22Rv1 (cell line): ENCODE measurements around the gene ZNF22.
A peak's percentile ranks its signal among the peaks of the same experiment; 100 is the strongest.
"Not testable (repeated sequence)": the region's sequence is repeated elsewhere in the genome, so short reads cannot be mapped to it uniquely, and the experiment has no call there.

ENCODE experiments used
- H3K27ac ChIP-seq: fragments of 450-650 bp; 2 replicates; pipeline ENCODE4 v1.5.1; 2017
- ZFX ChIP-seq: fragments of 450-650 bp; IDR thresholded peaks from 2 replicates; pipeline ENCODE4 v1.6.1; 2017; ENCODE audit warnings: antibody characterized with exemption, borderline replicate concordance
- TF ChIP-seq, protein P1 (sequence below): fragments of 450-650 bp; IDR thresholded peaks from 2 replicates; pipeline ENCODE4 v1.5.1; 2017; ENCODE audit warnings: mild to moderate bottlenecking

Gene ZNF22

DNA sequence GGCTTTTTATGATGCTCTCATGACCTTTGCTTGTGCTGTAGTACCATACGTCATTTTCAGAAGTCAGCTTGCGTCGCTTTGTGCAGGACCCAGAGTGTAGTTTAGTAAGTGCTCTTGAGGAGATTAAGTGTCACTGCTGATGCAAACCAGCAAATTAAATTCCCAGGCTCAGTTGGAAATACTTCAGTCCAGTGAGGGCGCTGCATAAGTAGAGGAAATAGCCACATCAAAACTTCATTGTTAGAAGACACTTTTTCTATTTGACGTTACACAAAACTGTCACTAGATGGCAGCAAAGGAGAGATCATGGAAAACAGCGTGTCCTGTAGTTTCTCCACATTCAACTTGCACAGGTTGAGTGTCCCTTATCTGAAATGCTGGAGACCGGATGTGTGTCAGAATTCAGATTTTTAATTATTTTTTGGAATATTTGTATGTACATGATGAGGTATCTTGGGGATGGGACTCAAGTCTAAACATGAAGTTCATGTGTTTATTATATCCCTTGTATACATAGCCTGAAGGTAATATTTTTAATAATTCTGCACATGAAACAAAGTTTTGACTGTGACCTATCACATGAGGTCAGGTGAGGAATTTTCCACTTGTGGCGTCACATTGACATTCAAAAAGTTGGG, 7.9 kb downstream of the ZNF22 start:
- H3K27ac ChIP-seq: no peak overlapping the region
- TF ChIP-seq ZFX: no peak
- TF ChIP-seq, protein P1, sequence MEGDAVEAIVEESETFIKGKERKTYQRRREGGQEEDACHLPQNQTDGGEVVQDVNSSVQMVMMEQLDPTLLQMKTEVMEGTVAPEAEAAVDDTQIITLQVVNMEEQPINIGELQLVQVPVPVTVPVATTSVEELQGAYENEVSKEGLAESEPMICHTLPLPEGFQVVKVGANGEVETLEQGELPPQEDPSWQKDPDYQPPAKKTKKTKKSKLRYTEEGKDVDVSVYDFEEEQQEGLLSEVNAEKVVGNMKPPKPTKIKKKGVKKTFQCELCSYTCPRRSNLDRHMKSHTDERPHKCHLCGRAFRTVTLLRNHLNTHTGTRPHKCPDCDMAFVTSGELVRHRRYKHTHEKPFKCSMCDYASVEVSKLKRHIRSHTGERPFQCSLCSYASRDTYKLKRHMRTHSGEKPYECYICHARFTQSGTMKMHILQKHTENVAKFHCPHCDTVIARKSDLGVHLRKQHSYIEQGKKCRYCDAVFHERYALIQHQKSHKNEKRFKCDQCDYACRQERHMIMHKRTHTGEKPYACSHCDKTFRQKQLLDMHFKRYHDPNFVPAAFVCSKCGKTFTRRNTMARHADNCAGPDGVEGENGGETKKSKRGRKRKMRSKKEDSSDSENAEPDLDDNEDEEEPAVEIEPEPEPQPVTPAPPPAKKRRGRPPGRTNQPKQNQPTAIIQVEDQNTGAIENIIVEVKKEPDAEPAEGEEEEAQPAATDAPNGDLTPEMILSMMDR: peak; percentile 83

DNA sequence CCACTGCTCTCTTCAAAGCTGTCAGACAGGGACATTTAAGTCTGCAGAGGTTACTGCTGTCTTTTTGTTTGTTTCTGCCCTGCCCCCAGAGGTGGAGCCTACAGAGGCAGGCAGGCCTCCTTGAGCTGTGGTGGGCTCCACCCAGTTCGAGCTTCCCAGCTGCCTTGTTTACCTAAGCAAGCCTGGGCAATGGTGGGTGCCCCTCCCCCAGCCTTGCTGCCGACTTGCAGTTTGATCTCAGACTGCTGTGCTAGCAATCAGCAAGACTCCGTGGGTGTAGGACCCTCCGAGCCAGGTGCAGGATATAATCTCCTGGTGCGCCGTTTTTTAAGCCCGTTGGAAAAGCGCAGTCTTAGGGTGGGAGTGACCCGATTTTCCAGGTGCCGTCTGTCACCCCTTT, 13.8 kb downstream of the ZNF22 start:
- not testable (repeated sequence) for H3K27ac ChIP-seq

DNA sequence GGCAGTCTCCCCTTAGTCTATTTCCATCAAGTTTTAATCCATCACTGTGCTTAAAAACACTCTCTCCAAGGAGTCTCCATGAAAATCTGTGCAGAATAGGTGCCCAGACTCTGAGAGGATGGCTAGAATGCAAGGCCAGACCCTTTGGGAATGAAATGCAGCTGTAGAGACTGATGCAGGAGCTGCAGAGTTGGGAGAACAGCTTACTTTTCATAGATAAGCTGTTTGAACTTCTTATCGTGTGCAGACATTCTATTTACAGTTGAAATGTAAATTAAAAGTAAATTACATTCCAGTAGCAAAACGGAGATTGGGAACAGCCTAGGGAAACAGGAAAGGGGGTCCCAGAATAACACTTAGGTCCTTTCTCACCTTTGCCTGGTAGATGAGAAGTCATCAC, 14.9 kb downstream of the ZNF22 start:
- no peak overlapping the region for H3K27ac ChIP-seq
- TF ChIP-seq, protein P1: no peak
- no peak for TF ChIP-seq ZFX

DNA sequence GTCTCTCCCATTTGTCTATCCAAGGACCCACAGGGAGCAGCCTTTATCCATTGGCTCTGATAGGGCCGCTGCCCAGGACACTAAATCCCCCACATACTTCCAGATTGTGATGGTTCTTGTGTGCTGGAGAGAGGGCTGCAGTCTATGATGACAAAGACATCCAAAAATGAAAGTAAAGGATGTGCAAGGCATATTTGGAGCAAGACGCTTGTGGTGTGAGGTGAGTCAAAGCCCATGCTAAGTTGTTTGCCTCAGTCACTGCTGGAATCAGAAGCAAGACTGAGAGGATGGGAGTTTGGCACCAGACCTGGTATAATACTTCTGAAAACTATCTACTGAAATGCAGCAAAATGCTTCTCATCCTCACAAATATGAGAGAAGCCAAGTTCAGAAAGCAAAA, 22.7 kb downstream of the ZNF22 start:
- no peak overlapping the region for H3K27ac ChIP-seq
- TF ChIP-seq ZFX: no peak
- TF ChIP-seq, protein P1: no peak

DNA sequence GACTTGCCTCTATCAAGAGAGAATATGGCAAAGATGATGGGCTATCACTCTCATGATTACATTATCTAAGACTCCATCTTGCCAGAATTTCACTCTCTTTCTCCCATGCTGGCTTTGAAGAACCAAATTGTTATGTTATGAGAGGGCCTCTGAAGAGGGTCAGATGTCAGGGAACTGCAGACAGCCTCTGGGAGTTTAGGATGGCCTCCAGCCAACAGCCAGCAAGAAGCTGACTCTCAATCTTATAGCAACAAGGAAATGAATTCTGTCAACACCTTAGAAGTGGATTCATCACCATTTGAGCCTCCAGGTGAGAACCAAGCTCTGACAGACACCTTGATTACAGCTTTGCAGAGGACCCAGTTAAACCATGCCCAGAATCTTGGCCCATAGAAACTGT, 33.6 kb downstream of the ZNF22 start:
- H3K27ac ChIP-seq: no peak overlapping the region
- TF ChIP-seq, protein P1: no peak
- no peak for TF ChIP-seq ZFX

DNA sequence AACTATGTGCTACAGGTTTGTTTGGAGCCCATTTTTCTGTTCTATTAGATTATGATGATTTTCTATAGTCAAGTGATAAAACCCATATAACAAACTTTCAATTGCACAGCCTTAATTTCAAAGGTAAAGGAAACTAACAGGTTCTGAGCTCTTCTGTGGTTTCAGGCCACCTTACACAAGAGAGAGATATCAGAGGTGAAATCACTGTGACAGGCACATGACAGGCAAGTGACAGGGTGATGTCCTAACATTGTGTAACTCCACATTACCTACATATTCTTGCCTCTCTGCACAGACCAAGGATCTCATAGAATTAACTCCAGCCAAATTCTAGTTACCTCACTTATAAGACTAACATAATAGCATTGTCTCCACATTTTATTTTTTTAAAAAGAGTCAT, 35.0 kb downstream of the ZNF22 start:
- TF ChIP-seq, protein P1: no peak
- no peak for TF ChIP-seq ZFX

DNA sequence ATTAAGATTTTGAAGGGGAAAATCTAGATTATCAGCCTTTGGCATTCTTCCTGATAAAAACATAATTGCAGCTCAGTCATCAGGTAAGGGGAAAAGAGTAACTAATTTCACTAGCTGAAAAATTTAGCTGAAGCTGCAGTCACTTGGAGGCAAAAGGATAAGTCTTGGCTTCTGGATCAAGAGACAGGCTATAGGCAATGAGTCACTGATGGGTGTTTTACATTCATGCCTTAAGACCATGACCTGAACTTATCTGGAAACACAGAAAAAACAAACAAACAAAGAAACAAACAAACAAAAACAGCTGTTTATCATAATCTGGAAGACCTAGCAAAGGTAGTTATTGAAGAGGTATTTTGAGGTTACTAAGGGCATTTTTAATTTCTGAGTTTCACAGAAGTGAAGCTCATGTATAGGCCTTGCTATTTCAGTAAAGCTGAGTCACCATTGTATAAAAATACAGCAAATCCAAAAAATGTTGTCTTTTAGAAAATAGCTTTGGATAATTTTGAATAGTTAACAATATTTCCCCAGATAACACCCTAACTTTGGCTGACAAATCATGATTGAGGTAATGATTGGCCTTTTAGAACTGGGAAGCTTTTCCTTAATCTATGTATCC, 40.3 kb downstream of the ZNF22 start:
- H3K27ac ChIP-seq: no peak overlapping the region

More for the DNA sequence above, 35.0 kb downstream of the ZNF22 start:
- no peak overlapping the region for H3K27ac ChIP-seq

More for the DNA sequence above, 40.3 kb downstream of the ZNF22 start:
- TF ChIP-seq ZFX: no peak
- TF ChIP-seq, protein P1: no peak
